GM18907 (cell line): Measurements from ENCODE around the gene DHX34.
"Not testable (repeated sequence)": the region's sequence is repeated elsewhere in the genome, so short reads cannot be mapped to it uniquely, and the experiment has no call there.

Experiments used
- ATAC-seq: cut with Tn5 transposase; IDR thresholded peaks from one replicate; pipeline ENCODE4 v1.9.1; 2021; ENCODE audit warnings: mild to moderate bottlenecking, moderate library complexity; ENCODE audit not compliant: unreplicated experiment

The DHX34 gene

DNA sequence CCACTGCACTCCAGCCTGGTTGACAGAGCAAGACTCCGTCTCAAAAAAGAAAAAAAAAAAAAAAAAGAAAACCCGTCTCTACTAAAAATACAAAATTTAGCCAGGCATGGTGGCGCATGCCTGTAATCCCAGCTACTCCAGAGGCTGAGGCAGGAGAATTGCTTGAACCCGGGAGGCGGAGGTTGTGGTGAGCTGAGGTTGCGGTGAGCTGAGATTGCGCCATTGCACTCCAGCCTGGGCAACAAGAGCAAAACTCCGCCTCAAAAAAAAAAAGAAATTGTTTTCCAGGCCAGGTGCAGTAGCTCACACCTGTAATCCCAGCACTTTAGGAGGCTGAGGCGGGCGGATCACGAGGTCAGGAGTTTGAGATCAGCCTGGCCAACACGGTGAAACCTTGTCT, 37.5 kb downstream of the DHX34 start:
- not testable (repeated sequence) for ATAC-seq

DNA sequence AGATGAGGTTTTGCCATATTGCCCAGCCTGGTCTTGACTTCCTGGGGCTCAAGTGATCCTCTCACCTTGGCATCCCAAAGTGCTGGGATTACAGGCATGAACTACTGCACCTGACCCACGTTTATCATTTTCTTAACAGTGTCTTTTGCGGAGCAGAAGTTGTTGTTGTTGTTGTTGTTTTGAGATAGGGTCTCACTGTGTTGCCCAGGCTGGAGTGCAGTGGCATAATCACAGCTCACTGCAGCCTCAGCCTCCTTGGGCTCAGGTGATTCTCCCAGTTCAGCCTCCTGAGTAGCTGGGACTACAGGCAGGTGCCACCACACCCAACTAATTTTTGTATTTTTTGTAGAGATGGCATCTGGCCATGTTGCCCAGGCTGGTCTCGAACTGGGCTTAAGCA, 38.5 kb downstream of the DHX34 start:
- ATAC-seq = not testable (repeated sequence)

DNA sequence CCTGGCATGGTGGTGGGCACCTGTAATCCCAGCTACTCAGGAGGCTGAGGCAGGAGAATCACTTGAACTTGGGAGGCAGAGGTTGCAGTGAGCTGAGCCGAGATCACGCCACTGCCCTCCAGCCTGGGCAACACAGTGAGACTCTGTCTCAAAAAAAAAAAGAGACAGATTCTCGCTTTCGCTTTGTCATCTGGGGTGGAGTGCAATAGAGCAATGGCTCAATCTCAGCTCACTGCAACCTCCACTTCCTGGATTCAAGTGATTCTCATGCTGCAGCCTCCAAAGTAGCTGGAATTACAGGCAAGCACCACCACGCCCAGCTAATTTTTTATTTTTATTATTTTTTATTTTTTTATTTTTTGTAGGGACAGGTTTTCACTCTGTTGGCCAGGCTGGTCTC, 39.6 kb downstream of the DHX34 start:
- ATAC-seq = not testable (repeated sequence)

DNA sequence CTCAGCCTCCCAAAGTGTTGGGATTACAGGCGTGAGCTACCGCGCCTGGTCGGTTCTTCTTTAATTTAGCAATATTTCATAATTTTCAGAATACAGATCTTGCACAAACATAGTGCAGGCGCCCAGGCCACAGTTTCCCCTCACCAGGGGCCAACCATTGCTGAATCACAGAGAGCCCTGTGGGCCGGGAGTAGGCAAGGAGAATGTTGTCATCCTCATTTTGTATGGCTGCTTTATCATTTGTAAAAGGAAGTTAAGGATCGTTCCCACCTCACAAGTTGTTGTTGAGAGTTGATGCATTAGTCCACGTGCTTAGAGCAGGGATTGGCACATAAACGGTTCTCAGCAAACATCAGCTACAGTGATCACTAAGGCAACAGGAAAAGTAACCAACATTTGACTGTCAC, 40.0 kb downstream of the DHX34 start:
- no peak for ATAC-seq

DNA sequence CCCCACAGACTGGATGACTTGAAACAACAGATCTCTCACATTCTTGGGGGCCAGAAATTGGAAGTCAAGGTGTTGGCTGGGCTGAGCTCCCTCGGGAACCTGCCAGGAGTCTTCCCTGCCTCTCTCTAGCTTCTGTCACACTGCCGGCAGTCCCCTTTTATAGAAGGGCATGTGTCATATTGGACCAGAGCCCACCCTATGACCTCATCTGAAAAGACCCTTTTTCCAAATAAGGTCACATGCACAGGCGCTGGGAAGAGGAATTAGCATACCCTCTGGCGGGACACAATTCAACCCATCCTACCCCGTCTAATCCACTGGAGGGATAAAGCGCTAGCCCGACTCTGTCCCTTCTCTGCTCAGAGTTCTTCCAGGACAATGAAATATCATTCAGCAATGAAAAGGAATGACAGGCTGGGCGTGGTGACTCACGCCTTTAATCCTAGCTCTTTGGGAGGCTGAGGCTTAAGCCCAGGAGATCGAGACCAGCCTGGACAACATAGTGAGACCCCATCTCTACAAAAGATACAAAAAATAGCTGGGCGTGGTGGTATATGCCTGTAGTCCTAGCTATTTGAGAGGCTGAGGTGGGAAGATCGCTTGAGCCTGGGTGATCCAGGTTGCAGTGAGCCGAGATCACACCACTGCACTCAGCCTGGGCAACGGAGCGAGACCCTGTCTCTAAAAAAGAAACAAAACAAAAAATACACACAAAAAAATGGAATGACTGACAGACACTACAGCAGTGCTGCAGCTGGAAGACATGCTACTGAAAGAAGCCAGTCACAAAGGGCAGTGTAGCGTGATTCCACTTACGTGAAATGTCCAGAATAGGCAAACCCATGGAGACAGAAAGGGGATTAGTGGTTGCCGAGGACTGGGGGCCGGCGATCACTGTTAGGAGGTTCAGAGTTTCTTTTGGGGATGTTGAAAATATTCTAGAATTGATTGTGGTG, 41.7 kb downstream of the DHX34 start:
- ATAC-seq = no peak

DNA sequence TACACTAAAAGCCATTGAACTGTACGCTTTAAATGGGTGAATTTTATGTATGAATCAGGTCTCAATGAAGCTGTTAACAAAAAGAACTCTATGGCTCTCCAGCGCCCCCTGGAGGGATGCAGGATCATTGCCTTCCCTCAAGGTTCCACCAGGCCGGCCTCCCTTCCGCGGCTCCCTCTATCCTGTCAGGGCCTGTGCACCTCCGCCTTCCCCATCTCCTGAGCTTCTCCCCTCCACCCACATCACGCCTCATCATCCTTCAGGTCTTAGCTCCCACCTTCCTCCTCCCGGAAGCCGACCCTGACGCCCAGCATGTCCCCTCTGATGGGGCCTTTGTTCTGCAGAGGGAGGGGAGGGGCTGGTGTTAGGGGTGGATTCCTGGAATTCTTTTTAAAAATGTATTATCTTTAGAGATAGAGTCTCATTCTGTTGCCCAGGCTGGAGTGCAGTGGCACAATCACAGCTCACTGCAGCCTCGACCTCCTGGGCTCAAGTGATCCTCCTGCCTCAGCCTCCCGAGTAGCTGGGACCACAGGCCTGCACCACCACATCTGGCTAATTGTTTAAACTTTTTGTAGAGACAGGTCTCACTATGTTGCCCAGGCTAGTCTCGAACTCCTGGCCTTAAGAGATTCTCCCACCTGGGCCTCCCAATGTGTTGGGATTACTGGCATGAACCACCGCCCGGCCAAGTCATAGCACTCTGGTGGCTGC, 42.6 kb downstream of the DHX34 start:
- ATAC-seq = no peak

DNA sequence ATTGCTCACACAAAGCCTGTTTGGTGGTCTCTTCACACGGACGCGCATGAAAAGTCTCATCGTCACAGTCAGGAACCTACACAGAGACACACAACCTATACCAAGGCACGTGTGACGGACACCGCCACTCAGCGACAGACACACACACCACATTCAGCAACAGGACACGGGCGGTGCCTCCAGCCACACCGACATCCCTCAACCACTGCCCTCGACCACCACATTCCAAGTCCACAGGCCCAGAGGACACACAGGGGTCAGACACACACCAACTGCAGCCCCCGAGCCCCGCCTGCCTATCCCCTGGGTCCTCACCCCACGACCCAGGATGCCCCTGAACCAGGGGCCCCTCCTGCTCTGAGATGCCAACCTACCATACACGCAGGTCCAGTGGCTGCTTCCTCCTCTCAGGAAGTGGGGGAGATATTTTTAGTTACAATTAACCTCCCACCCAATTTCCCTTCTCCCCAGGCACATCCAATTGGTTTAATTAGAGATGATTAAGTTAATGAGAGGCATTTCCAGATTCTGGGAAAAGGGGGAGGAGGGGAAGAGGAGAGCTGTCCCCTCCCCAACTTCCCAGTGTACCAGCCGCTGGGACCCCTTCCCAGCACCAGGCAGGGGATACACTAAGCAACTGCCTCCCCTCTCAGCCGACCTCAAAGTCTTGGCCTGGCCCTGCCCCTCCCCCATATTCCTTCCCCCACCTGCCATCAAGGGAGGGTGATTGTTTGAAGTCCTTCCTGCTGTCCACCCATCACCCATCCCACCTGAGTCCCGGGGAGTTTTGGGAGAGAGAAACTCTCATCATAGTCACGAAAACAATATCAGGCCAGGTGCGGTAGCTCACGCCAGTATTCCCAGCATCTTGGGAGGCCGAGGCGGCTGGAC, 49.8 kb downstream of the DHX34 start:
- no peak for ATAC-seq

DNA sequence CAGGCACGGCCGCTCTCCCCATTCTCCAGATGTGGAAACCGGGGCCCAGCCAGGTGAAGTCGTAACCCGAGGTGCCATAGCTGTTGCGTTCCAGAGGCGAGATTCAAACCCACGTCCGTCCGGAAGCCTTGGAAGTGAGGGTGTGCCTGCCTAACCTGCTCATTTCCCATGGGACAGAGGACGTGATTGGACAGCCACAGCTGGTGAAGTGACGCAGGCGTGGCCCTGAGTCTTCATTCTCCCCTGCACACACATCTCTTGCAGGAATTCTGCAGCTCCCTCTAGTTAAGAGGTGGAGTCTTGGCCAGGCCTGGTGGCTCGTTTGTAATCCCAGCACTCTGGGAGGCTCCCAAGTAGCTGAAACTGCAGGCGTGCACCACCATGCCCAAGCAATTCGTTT, 53.4 kb downstream of the DHX34 start:
- ATAC-seq = no peak

DNA sequence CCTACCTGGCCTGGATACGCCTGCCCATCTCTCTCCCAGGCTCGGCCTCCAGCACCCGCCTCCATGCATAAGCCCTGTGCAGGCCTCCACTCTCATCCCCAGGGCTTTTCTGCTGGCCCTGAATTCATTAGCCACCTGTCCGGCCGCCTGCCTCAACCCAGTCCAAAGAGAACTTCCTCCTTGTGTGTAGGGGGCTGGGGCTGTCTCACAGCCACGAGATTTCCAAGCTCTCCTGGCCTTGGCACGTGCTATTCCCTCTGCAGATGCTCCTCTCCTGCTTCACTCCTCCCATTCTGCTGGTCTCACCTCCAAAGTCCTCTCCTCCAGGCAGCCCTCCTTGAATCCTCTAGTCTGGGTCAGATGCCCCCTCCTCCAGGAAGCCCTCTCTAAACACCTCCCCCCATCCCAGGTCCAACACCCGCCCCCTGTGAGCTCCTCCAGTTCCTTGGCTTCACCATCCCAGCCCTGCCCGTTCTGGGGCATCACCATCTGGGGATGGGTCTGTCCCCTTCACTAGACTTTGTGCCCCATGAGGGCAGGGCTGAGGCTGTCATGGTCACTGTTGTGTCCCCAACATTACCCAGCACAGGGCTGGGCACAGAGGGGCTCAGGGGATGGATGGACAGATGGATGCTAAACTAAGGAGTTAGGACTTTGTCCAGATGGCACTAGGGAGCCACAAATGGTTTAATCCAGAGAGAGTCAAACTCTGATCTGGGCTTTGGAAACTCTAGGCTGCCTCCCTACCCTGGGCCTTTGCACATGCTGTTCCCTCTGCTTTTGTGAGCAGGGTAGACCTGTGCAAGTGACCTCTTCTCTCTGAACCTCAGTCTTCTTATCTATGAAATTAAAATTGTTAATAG, 55.5 kb downstream of the DHX34 start:
- no peak for ATAC-seq

DNA sequence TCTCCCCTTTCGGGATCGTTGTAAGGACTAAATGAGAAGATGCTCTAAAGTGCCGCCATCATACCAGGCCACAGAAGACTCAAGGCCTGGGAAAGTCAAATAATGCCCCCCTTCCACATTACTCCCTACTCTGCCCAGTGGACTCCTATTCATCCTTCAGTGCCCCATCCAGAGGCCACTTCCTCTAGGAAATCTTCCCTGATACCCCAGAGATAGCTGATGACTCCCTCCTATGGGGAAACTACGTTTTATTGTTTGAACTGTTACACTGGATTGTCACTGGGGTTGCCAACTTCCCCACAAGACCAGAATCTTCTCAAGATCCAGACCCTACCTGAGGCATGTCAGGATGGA, 56.1 kb downstream of the DHX34 start:
- ATAC-seq = no peak

DNA sequence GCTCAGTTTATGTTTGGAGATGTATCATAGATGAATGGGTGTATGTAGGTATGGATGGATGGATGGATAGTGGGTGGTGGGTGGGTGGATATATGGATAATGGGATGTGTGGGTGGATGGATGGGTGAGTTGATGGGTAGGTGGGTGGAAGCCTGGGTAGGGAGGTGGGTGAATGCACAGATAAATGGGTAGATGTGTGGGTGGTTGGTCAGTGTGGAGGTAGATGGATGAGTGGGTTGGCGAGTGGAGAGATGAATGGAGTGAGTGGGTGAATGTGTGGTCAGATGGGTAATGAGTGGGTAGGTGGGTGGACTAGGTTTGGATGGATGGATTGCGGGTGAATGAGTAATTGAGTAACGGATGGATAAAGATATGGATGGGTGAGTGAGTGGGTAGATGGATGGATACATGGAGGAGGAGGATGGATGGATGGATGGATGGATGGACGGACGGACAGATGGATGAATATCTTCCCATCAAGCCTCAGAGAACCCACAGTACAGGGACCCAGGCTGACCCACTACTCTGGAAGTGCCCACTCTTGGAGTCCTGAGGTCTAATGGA, 56.8 kb downstream of the DHX34 start:
- no peak for ATAC-seq

DNA sequence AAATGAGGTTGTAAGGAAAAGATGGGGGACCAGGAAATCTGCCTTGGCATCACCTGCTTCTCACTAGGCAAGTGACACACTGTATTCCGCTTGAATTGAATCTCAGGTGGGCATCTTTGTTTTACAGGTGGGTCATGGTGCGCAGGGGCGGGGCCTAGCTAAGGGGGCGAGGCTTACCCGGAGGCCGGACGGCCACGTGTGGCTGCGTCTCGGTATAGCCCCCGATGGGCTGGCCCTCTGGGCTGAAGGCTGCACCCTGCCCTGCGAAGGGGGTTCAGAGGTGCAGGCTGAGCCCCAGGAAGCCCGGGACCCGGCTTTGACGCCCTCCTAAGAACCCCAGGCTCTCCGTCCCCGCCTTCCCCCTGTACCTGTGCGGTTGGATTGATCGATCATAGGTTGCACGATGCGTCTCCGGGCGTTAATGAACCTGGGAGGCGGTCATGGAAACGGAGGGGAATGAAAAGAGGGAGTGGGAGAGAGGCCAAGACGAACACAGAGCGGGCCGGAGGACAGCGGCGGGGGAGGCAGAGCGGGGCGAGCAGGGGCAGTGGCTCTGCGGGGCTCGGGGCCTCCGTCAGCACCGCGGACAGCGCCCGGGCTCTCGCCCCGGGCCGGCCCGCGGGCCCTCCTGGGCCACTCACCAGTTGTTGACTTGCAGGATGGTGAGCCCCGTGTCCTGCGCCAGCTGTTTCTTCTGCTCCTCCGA, 57.7 kb downstream of the DHX34 start:
- ATAC-seq = no peak

DNA sequence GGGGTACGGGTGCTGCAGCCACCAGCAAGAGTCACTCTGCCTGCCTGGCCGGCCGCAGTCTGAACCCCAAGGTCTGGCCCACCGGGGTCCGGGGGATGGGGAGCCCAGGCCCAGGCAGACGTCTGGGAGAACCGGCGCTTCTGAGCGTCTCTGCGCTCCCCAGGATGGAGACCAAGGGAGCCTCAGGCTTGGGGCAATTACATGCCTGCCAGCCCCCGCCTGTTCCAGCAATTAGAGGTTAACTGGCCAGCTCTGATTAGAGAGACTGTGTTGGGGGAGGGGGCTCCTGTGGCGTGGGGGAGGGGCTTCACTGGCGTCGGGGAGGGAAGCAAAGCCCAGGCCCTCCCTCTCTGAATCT, 58.3 kb downstream of the DHX34 start:
- no peak for ATAC-seq

DNA sequence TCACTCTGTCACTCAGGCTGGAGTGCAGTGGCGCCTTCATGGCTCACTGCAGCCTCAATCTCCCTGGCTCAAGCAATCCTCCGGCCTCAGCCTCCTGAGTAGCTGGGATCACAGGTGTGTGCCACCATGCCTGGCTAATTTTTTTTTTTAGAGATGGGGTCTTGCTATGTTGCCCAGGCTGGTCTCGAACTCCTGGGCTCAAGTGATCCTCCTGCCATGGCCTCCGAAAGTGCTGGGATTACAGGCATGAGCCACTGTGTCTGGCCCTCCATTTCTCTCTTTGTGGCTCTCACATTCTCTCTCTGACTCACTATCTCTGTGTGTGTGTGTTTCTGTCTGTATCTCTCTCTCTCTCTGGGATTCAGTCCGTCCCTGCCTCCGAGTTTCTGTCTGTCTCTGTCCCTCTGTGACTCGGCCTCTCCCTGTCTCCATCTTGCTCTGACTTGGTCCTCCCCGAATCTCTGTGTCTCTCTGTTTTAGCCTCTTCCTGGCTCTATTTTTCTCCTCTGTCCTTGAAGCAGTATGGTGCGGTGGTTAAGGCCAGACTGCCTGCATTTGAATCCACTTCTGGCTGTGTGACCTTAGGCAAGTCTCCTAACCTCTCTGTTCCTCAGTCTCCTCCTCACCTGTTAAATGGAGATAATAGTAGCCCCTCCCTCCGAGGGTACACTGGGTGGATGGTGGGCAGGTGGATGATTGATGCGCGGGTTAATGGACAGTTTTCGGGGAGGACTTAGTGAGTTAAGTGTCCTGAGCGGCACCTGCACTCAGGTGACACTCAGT, 59.2 kb downstream of the DHX34 start:
- ATAC-seq = no peak

DNA sequence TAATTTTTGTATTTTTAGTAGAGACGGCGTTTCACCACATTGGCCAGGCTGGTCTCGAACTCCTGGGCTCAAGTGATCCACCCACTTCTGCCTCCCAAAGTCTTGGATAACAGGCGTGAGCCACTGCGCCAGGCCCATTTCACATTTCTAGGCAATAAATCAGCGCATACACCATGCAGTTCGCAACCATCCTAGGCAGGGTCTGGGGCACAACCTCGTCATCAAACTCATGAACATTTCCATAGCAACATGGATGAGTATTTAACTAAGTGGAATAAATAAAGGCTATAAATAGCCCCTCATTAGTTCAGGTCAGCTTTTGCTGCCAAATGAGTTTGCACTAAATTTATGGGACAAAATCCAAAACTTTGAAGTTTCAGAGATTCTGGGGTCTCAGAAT, 62.0 kb downstream of the DHX34 start:
- ATAC-seq = no peak

DNA sequence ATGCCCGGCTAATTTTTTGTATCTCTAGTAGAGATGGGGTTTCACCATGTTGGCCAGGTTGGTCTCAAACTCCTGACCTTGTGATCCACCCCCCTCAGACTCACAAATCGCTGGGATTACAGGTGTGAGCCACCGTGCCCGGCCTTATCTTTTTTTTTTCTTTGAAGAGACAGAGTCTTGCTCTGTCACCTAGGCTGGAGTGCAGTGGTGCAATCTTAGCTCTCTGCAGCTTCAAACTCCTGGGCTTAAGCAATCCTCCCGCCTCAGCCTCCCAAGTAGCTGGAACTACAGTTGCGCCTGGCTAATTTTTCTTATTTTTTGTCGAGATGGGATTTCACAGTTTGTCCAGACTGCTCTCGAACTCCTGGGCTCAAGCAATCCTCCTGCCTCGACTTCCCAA, 62.6 kb downstream of the DHX34 start:
- not testable (repeated sequence) for ATAC-seq

DNA sequence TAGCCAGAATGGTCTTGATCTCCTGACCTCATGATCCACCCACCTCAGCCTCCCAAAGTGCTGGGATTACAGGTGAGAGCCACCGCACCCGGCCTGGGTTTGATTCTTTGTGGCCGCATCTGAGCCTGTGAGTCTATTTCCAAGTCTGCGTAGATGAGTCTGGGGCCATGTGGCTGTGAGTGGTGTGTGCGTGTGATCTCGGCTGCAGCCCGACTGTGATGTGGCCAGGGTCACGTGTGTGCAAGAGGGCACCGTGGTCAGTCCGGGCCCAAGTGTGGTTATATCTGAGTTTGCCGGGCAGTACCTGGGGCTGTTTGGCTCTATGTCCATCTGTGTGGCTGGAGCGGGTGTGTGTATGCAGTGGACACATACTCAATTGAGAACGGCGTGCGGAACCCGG, 64.8 kb downstream of the DHX34 start:
- no peak for ATAC-seq

DNA sequence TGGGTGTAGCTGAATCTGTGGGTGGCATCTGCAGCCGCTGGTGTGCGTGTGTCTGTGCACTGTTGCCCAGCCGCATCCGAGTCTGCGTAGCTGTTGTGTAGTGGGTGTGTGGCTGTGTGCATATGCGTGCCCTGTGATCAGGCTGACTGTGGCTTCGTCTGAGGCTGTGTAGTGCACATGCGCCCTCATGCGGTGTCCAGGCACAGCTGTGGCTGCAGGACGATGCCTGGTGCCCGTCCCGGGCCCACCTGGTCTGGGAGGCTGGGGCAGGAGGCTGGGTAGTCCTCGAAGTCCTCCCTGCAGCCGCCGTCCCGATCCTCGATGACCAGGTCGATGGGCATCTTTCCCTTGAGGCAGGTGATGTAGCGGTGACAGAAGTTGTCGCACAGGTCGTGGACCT, 65.4 kb downstream of the DHX34 start:
- no peak for ATAC-seq
